ENCODE measurements around the gene TWNK.
A peak's percentile ranks its signal among the peaks of the same experiment; 100 is the strongest.

Gene TWNK

DNA sequence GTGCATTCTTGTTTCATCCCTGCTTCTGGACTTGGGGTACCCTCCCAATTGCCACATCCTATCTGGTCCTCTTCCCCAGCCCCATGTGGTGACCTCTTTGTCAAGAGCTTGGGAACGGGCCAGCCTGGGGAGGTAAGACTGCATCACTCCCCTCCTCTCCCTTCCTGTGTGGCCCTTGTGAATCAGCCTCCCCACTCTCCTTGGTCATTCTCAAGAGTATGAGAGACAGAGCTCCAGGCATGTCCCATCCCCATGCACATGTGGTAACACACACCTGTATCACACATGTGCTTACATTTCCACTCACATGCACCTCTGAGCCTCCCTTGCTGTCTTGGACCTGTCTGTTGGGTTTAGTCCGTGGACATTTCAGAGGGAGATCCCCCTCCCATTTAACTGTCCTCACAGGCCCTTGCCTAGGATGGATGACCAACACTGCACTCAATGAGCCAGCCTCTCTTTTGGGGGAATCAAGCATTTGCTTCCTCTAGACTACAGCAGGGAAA, 2.6 kb upstream of the TWNK start:
- H3K36me3 ChIP-seq (ENCODE audit: control insufficient read depth in 1 of 2, insufficient read depth in 2 of 2, low read length in 2 of 2), result peaks cover 29 to 31% of the 10 kb centered on the region in 2 donors
- H3K9me3 ChIP-seq (ENCODE audit: control insufficient read depth in 1 of 2, low read length in 2 of 2), result no peaks in the 10 kb centered on the region
- H3K4me1 ChIP-seq (ENCODE audit: control insufficient read depth in 1 of 2, insufficient read depth in 2 of 2, low read length in 2 of 2), result peaks cover 13 to 22% of the 10 kb centered on the region in 2 donors
- H3K27me3 ChIP-seq (ENCODE audit: low read depth, low read length), result no peaks in the 10 kb centered on the region
- H3K27ac ChIP-seq (ENCODE audit: low read length), result no peak overlapping the region
- no peak overlapping the region for H3K4me3 ChIP-seq (ENCODE audit: low read depth in 1 of 2, low read length in 2 of 2)

DNA sequence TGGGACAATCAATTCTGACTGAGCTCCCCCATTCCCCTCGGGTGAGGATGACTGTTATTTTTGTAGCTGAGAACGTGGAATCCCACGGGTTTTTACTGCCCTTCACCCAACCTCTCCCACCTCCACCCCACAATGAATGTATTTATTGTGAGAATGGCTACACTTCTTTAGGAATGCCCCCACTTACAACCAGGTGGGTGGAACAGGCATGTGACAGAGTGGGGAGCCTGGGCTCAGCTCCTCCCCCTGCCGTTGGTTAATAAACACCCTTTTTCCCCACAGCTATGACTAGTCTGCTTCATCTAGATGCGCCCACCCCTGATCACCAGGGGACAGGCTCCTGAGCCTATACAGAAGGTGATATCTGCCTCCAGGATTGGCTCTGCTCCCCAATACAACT, 2.0 kb upstream of the TWNK start:
- no peak overlapping the region for H3K4me3 ChIP-seq (ENCODE audit: low read depth in 1 of 2, low read length in 2 of 2)
- H3K36me3 ChIP-seq (ENCODE audit: control insufficient read depth in 1 of 2, insufficient read depth in 2 of 2, low read length in 2 of 2), result peaks cover 27 to 31% of the 10 kb centered on the region in 2 donors
- peaks cover 13 to 22% of the 10 kb centered on the region in 2 donors for H3K4me1 ChIP-seq (ENCODE audit: control insufficient read depth in 1 of 2, insufficient read depth in 2 of 2, low read length in 2 of 2)
- no peaks in the 10 kb centered on the region for H3K27me3 ChIP-seq (ENCODE audit: low read depth, low read length)
- no peaks in the 10 kb centered on the region for H3K9me3 ChIP-seq (ENCODE audit: control insufficient read depth in 1 of 2, low read length in 2 of 2)
- H3K27ac ChIP-seq (ENCODE audit: low read length), result no peak overlapping the region

DNA sequence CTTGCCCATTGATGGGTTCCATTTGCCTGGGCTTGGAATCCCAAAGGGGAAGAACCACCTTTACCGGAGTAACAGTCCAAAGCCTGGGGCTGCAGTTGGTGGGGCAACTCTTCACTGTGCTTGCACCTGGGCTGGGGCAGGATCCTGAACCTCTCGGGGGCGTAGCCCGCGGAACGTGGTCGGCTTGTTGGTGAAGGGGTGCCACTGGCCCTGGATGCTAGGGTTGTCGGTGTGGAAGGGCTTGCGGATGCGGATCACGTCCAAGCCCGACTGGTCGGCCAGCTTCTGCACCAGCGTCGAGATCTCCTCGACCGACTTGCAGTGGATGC, 756 bp upstream of the TWNK start:
- peaks cover 27 to 31% of the 10 kb centered on the region in 2 donors for H3K36me3 ChIP-seq (ENCODE audit: control insufficient read depth in 1 of 2, insufficient read depth in 2 of 2, low read length in 2 of 2)
- no peak overlapping the region for H3K27ac ChIP-seq (ENCODE audit: low read length)
- H3K27me3 ChIP-seq (ENCODE audit: low read depth, low read length), result no peaks in the 10 kb centered on the region
- no peaks in the 10 kb centered on the region for H3K9me3 ChIP-seq (ENCODE audit: control insufficient read depth in 1 of 2, low read length in 2 of 2)
- H3K4me1 ChIP-seq (ENCODE audit: control insufficient read depth in 1 of 2, insufficient read depth in 2 of 2, low read length in 2 of 2), result peaks cover 13 to 22% of the 10 kb centered on the region in 2 donors
- peak overlapping the region; percentile 91 to 99 for H3K4me3 ChIP-seq (ENCODE audit: low read depth in 1 of 2, low read length in 2 of 2)

DNA sequence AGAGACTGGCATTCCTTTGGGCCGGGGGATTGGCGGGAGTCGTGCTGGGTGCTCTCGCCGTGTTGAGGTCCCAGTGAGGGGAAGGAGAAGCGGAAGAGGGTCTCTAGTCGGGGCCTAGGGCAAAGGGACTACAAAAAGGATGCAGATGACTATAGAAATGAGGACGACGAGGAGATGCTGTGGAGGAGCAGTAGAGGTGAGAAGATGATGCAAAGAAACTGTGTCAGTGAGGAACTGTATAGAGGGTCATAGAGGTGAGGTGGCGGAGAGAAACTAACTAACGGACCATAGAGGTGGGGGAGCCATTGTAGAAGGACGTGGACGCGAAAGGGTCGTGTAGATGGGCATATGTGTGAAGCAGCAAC, 324 bp downstream of the TWNK start:
- Histone ChIP-seq H3K27ac (ENCODE audit: low read length) (no peak overlapping the region), H3K36me3 (ENCODE audit: control insufficient read depth in 1 of 2, insufficient read depth in 2 of 2, low read length in 2 of 2) (peaks cover 27 to 30% of the 10 kb centered on the region in 2 donors), H3K9me3 (ENCODE audit: control insufficient read depth in 1 of 2, low read length in 2 of 2) (no peaks in the 10 kb centered on the region), H3K4me3 (ENCODE audit: low read depth in 1 of 2, low read length in 2 of 2) (peak overlapping the region; percentile 91 to 99), H3K4me1 (ENCODE audit: control insufficient read depth in 1 of 2, insufficient read depth in 2 of 2, low read length in 2 of 2) (peaks cover 13 to 22% of the 10 kb centered on the region in 2 donors), H3K27me3 (ENCODE audit: low read depth, low read length) (no peaks in the 10 kb centered on the region)

DNA sequence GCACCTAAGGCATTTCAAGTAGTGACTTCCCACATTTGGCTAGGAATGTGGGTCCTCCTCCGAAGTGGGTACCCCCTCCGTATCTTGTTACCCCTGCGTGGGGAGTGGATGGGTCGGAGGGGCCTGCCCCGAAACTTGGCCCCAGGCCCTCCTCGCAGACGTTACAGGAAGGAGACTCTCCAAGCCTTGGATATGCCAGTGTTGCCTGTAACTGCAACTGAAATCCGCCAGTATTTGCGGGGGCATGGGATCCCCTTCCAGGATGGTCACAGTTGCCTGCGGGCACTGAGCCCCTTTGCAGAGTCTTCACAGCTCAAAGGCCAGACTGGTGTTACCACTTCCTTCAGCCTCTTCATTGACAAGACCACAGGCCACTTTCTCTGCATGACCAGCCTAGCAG, 823 bp downstream of the TWNK start:
- H3K27me3 ChIP-seq (ENCODE audit: low read depth, low read length), result no peaks in the 10 kb centered on the region
- peaks cover 13 to 22% of the 10 kb centered on the region in 2 donors for H3K4me1 ChIP-seq (ENCODE audit: control insufficient read depth in 1 of 2, insufficient read depth in 2 of 2, low read length in 2 of 2)
- no peak overlapping the region for H3K27ac ChIP-seq (ENCODE audit: low read length)
- peak overlapping the region; percentile 91 to 99 for H3K4me3 ChIP-seq (ENCODE audit: low read depth in 1 of 2, low read length in 2 of 2)
- H3K9me3 ChIP-seq (ENCODE audit: control insufficient read depth in 1 of 2, low read length in 2 of 2), result no peaks in the 10 kb centered on the region
- H3K36me3 ChIP-seq (ENCODE audit: control insufficient read depth in 1 of 2, insufficient read depth in 2 of 2, low read length in 2 of 2), result peaks cover 24 to 29% of the 10 kb centered on the region in 2 donors

DNA sequence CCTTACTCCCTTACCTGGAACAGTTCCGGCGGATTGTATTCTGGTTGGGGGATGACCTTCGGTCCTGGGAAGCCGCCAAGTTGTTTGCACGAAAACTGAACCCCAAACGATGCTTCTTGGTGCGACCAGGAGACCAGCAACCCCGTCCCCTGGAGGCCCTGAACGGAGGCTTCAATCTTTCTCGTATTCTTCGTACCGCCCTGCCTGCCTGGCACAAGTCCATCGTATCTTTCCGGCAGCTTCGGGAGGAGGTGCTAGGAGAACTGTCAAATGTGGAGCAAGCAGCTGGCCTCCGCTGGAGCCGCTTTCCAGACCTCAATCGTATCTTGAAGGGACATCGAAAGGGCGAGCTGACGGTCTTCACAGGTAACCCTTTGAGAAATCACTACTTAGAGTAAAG, 1.7 kb downstream of the TWNK start:
- H3K27me3 ChIP-seq (ENCODE audit: low read depth, low read length), result no peaks in the 10 kb centered on the region
- H3K9me3 ChIP-seq (ENCODE audit: control insufficient read depth in 1 of 2, low read length in 2 of 2), result no peaks in the 10 kb centered on the region
- peaks cover 31% of the 10 kb centered on the region in 2 donors for H3K36me3 ChIP-seq (ENCODE audit: control insufficient read depth in 1 of 2, insufficient read depth in 2 of 2, low read length in 2 of 2)
- H3K4me1 ChIP-seq (ENCODE audit: control insufficient read depth in 1 of 2, insufficient read depth in 2 of 2, low read length in 2 of 2), result peaks cover 13 to 22% of the 10 kb centered on the region in 2 donors
- H3K4me3 ChIP-seq (ENCODE audit: low read depth in 1 of 2, low read length in 2 of 2), result no peak overlapping the region
- H3K27ac ChIP-seq (ENCODE audit: low read length), result no peak overlapping the region

DNA sequence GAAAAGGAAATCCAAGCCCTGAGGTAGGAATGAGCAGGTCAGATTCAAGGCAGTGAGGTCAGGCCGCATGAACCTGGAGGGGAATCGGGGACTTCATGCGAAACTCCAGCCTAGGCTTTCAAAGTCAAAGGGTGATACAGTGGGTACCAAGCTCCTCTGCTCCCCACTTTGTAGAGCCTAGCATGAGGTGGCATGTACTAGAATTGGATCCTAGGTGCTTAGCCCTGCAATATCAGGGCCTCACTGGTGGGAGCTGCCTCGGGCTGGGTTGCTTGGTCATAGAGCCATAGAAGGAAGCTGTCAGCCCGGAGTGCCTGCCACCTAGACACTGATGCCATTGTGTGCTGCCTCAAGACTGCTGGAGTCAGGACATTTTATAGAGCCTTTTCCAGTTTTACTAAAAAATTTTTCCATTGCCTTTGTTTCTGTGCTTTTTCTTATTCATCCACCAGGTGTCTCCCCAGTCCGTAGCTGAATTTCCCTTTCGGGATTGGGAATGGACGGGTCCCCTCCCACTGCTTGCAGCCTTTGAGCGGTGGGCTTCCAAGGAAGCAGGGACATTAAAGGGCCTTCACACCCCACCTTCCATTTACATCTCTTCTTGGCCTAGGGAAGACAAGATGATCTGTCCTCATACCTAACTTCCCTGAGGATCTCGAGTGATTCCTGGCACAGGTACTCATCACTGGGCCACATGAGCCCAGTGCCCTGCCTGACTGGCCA, 6.8 kb downstream of the TWNK start:
- H3K36me3 ChIP-seq (ENCODE audit: control insufficient read depth in 1 of 2, insufficient read depth in 2 of 2, low read length in 2 of 2), result peaks cover 26 to 36% of the 10 kb centered on the region in 2 donors
- H3K27me3 ChIP-seq (ENCODE audit: low read depth, low read length), result no peaks in the 10 kb centered on the region
- H3K27ac ChIP-seq (ENCODE audit: low read length), result no peak overlapping the region
- no peak overlapping the region for H3K4me3 ChIP-seq (ENCODE audit: low read depth in 1 of 2, low read length in 2 of 2)
- H3K9me3 ChIP-seq (ENCODE audit: control insufficient read depth in 1 of 2, low read length in 2 of 2), result no peaks in the 10 kb centered on the region
- peaks cover 4 to 16% of the 10 kb centered on the region in 2 donors for H3K4me1 ChIP-seq (ENCODE audit: control insufficient read depth in 1 of 2, insufficient read depth in 2 of 2, low read length in 2 of 2)

DNA sequence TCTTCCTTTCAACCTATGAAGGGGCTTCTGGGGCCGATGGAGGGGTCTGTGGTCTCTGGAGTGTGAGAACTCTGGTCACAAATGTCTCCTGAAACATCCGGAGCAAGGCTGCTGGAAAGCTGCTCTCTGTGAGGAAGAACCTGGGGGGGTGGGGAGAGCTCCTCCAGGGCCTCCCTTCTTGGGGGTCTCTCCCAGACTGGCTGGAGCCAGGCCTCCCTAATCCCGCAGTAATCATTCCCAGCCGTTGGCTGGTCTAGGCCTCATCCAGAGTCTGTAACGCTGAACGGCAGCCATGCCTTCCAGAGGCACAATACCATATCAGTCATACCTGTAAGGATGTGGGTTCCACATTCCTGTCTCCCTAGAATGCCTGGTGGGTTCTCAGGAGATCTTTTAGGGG, 7.8 kb downstream of the TWNK start:
- Histone ChIP-seq H3K4me1 (ENCODE audit: control insufficient read depth in 1 of 2, insufficient read depth in 2 of 2, low read length in 2 of 2) (peaks cover 4 to 17% of the 10 kb centered on the region in 2 donors), H3K9me3 (ENCODE audit: control insufficient read depth in 1 of 2, low read length in 2 of 2) (no peaks in the 10 kb centered on the region), H3K27me3 (ENCODE audit: low read depth, low read length) (no peaks in the 10 kb centered on the region), H3K27ac (ENCODE audit: low read length) (no peak overlapping the region), H3K36me3 (ENCODE audit: control insufficient read depth in 1 of 2, insufficient read depth in 2 of 2, low read length in 2 of 2) (peaks cover 21 to 36% of the 10 kb centered on the region in 2 donors), H3K4me3 (ENCODE audit: low read depth in 1 of 2, low read length in 2 of 2) (no peak overlapping the region)

DNA sequence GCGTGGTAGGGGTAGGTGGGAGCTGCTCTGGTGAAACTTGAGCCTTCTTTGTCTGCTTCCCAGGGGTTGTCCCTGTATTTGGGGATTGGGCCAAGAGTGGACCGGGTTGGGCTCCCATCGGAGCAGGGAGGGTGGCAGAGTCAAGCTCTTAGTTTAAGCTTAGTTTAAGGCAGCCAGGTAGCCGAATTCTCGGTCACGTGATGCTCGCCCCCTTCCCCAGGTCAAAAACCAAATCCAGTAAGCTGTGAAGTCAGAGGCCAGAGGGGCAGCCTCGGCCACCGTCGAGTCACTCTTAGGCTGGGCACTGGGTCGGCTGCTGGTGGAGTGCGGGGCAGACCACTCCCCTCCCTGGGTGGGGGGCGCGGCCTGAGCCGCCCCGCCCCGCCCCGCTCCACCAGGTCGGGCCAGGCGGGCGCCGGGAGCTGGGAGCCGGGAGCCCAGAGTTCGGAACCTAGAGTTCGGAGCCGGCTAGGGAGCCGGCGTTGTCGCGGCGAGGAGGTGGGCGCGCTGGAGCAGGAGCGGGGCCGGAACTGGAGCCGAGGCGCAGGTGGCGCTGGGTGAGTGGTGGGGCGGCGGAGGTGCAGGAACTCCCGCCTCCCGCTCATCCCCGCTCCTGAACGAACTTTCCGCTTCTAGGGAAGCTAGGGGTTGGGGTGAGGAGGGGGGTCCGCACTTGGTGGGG, 9.5 kb downstream of the TWNK start:
- Histone ChIP-seq H3K27me3 (ENCODE audit: low read depth, low read length) (no peaks in the 10 kb centered on the region), H3K9me3 (ENCODE audit: control insufficient read depth in 1 of 2, low read length in 2 of 2) (no peaks in the 10 kb centered on the region), H3K27ac (ENCODE audit: low read length) (peak overlapping the region; percentile 31), H3K4me3 (ENCODE audit: low read depth in 1 of 2, low read length in 2 of 2) (peak overlapping the region; percentile 59 to 82), H3K4me1 (ENCODE audit: control insufficient read depth in 1 of 2, insufficient read depth in 2 of 2, low read length in 2 of 2) (peaks cover 14 to 31% of the 10 kb centered on the region in 2 donors), H3K36me3 (ENCODE audit: control insufficient read depth in 1 of 2, insufficient read depth in 2 of 2, low read length in 2 of 2) (peaks cover 9 to 26% of the 10 kb centered on the region in 2 donors)

DNA sequence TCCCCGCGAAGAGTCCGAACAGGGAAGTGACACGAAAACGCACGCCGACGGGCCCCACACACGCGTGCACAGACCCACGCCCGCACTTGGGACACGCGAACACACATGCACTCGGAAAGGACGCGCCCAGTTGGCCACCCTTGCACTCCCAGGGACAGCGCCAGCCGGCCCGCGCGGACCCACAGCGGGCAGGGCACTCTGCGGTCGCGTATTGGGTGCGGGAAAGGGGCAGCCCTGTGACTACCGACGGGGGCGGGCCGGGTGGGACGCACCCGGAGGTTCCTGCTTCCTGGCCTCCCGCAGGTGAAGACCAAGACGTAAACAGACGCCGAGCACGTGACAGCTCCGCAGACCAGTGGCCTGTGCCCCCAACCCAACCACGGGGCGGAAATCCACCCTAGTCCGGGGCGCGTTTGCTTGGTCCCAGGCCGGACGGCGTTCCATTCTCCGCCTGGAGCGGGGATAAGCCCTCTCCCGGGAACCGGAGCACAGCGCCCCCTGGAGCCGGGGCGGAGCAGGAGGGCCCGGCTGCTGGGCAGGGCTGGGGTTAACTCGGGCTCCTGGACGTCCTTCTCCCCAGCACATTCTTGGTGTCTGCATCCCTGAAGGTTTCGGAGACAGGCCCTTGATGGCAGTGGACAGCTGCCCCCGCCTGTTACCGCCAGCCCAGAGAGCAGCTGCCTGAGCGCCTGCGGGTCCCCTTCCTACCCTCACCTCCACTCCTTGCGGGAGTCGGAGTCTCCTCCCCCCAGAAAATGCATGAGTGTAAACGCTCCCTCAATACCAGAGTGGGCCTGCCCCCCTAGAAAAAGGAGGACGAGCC, 10.2 kb downstream of the TWNK start:
- Histone ChIP-seq H3K9me3 (ENCODE audit: control insufficient read depth in 1 of 2, low read length in 2 of 2) (no peaks in the 10 kb centered on the region), H3K4me1 (ENCODE audit: control insufficient read depth in 1 of 2, insufficient read depth in 2 of 2, low read length in 2 of 2) (peaks cover 18 to 39% of the 10 kb centered on the region in 2 donors), H3K4me3 (ENCODE audit: low read depth in 1 of 2, low read length in 2 of 2) (peak overlapping the region; percentile 59 to 82), H3K36me3 (ENCODE audit: control insufficient read depth in 1 of 2, insufficient read depth in 2 of 2, low read length in 2 of 2) (peaks cover 12 to 26% of the 10 kb centered on the region in 2 donors), H3K27me3 (ENCODE audit: low read depth, low read length) (no peaks in the 10 kb centered on the region), H3K27ac (ENCODE audit: low read length) (peak overlapping the region; percentile 97)
